ENCODE results near the gene LAMP2.

The LAMP2 gene

GRCh38 chrX:120468071-120468470 is 1.0 kb downstream of the LAMP2 start:
- peak overlapping the region; percentile 97 for H3K27ac ChIP-seq

GRCh38 chrX:120464411-120464810 is 4.7 kb downstream of the LAMP2 start:
- Histone ChIP-seq H3K27ac (peak overlapping the region; percentile 97), H3K36me3 (no peaks in the 10 kb centered on the region), H3K4me1 (ENCODE audit: control insufficient read depth in 1 of 2, insufficient read depth in 1 of 2, low read depth in 1 of 2, low read length in 1 of 2) (peaks cover 75 to 80% of the 10 kb centered on the region in 2 experiments), H3K9me3 (no peaks in the 10 kb centered on the region), H3K27me3 (no peaks in the 10 kb centered on the region), H3K4me3 (ENCODE audit: low read depth in 1 of 2, low read length in 1 of 2) (peak overlapping the region; percentile 7 to 47)
- no peak for TF ChIP-seq CTCF (IDR thresholded peaks at IDR 0.05)

More at GRCh38 chrX:120468071-120468470, 1.0 kb downstream of the LAMP2 start:
- H3K27me3 ChIP-seq = no peaks in the 10 kb centered on the region
- peak overlapping the region; percentile 70 to 73 for H3K4me3 ChIP-seq (ENCODE audit: low read depth in 1 of 2, low read length in 1 of 2)
- no peaks in the 10 kb centered on the region for H3K9me3 ChIP-seq
- H3K36me3 ChIP-seq = no peaks in the 10 kb centered on the region
- no peak for TF ChIP-seq CTCF (IDR thresholded peaks at IDR 0.05)
- peaks cover 45 to 46% of the 10 kb centered on the region in 2 experiments for H3K4me1 ChIP-seq (ENCODE audit: control insufficient read depth in 1 of 2, insufficient read depth in 1 of 2, low read depth in 1 of 2, low read length in 1 of 2)

- Histone ChIP-seq H3K36me3 (no peaks in the 10 kb centered on the region), H3K27me3 (no peaks in the 10 kb centered on the region), H3K4me3 (ENCODE audit: low read depth in 1 of 2, low read length in 1 of 2) (peak overlapping the region; percentile 39 to 47), H3K9me3 (no peaks in the 10 kb centered on the region), H3K4me1 (ENCODE audit: control insufficient read depth in 1 of 2, insufficient read depth in 1 of 2, low read depth in 1 of 2, low read length in 1 of 2) (peaks cover 86 to 91% of the 10 kb centered on the region in 2 experiments), H3K27ac (peak overlapping the region; percentile 97)
- no peak for TF ChIP-seq CTCF (IDR thresholded peaks at IDR 0.05)
Observed at GRCh38 chrX:120463241-120463640, 5.9 kb downstream of the LAMP2 start.

GRCh38 chrX:120462370-120462769 is 6.7 kb downstream of the LAMP2 start:
- peak overlapping the region; percentile 39 to 47 for H3K4me3 ChIP-seq (ENCODE audit: low read depth in 1 of 2, low read length in 1 of 2)
- no peaks in the 10 kb centered on the region for H3K9me3 ChIP-seq
- H3K27me3 ChIP-seq = no peaks in the 10 kb centered on the region
- H3K27ac ChIP-seq = peak overlapping the region; percentile 97
- no peaks in the 10 kb centered on the region for H3K36me3 ChIP-seq
- no peak for TF ChIP-seq CTCF (IDR thresholded peaks at IDR 0.05)
- H3K4me1 ChIP-seq (ENCODE audit: control insufficient read depth in 1 of 2, insufficient read depth in 1 of 2, low read depth in 1 of 2, low read length in 1 of 2) = peaks cover 93 to 98% of the 10 kb centered on the region in 2 experiments

GRCh38 chrX:120459309-120459708 is 9.8 kb downstream of the LAMP2 start:
- Histone ChIP-seq H3K36me3 (peaks cover 11% of the 10 kb centered on the region), H3K4me3 (ENCODE audit: low read depth in 1 of 2, low read length in 1 of 2) (no peak overlapping the region), H3K27me3 (no peaks in the 10 kb centered on the region), H3K27ac (peak overlapping the region; percentile 97), H3K4me1 (ENCODE audit: control insufficient read depth in 1 of 2, insufficient read depth in 1 of 2, low read depth in 1 of 2, low read length in 1 of 2) (peaks cover 83 to 89% of the 10 kb centered on the region in 2 experiments), H3K9me3 (no peaks in the 10 kb centered on the region)
- no peak for TF ChIP-seq CTCF (IDR thresholded peaks at IDR 0.05)
